HG02798 (cell line): Measurements from ENCODE around the gene DUSP11.
"Not testable (repeated sequence)": the region's sequence is repeated elsewhere in the genome, so short reads cannot be mapped to it uniquely, and the experiment has no call there.

Experiments
- ATAC-seq: cut with Tn5 transposase; IDR thresholded peaks from one replicate; pipeline ENCODE4 v1.9.1; 2021; ENCODE audit warnings: mild to moderate bottlenecking; ENCODE audit not compliant: unreplicated experiment, poor library complexity

Gene DUSP11

DNA sequence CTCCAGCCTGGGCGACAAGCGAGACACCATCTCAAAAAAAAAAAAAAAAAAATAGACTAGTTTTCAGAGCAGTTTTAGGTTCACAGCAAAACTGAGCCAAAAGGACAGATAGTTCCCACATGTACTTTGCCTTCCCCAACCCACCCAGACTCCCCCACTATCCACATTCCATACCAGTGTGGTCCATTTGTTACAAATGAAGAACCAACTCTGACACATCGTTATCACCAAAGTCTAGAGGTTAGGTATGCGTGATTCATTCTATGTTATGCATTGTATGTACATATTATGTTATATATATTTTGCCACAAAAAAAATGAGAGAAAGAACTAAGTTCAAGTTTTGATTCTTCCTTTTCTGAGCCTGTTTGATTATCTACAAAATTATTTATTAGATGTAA, 3.5 kb downstream of the DUSP11 start:
- no peak for ATAC-seq

DNA sequence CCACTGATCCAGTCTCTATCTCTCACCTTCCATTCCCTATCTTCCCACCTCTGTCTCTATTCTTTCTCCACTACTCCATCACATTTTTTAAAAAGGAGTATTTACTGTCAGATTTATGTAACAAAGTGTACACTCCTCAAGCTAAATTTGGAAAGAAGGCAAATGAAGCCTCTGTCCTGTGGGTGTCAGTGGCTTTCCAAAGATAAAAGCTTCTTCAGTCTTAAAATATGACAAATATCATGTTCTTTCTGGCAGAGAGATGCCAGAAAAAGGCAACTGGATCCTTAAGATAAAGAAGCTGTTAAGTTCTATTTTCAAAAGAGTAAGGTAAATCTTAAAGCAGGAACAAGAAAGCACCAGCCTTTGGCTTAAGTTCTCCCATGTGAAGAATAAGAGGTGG, 7.1 kb downstream of the DUSP11 start:
- ATAC-seq, result no peak

DNA sequence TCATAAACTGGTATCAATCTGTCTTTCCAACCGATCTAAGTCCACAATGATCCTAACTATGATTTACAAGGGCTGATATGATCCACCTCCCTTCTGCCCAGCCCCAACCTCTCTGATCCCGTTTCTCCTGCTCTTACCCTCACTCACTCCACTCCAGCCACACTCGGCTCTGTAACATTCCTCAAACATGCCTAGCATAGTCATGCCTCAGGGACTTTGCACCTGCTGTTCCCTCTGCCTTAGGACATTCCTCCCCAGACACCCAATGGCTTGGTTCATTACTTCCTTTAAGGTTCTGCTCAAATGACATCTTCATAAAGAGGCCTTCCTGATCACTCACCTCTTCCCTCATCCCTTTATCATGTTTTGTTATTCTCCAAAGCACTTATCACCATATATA, 9.2 kb downstream of the DUSP11 start:
- no peak for ATAC-seq

DNA sequence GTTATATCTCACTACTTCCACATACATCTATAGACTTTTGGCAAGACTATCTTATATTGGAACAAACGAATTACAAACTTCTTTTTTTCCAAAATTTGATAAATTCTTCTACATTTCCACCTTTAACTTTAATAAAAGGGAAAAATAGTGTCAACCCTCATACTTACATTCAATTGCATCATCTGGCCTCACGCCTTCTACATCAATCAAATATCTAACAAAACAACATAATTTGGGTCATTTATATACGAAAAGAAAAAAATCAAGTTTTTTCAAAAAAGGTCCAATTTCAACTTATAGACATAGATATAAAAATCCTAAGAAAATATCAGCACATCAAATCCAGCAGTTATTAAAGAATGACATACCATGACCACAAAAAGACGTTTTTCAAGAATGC, 12.9 kb downstream of the DUSP11 start:
- ATAC-seq, result no peak

GRCh38 chr2:73766349-73766748, 13.6 kb downstream of the DUSP11 start:
- ATAC-seq, result no peak

DNA sequence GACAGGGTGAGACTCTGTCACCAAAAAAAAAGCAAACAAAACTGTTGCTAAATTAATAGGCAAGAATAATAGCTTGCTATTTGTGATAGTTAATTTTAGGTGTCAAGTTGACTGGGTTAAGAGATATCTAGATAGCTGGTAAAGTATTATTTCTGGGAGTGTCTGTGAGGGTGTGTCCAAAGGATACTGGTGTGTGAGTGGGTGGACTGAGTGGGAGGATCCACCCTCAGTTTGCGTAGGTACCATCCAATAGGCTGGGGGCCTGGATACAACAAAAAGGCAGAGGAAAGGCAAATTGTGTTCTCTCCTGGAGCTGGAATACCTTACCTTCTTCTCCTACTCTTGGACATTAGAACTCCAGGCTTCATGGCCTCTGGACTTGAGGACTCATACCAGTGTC, 15.0 kb downstream of the DUSP11 start:
- ATAC-seq, result no peak

DNA sequence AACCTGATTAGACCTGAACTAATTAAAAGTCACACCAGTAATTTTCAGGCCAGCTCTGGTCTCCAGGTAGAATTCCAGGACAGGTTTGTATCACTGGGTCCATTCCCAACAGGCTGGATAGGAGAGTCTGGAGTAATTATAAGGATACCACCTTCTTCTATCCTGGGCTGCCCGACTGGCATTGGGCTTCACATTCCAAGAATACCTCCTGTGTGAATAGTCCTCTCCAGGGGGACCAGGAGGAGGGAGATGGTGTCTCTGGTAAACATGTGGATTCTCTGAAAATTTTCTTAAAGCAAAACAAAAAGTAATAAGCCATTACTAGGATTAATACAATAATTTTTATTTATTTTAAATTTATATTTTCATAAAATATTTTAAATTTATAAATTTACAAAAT, 17.3 kb downstream of the DUSP11 start:
- ATAC-seq, result no peak

GRCh38 chr2:73759904-73760303, 20.0 kb downstream of the DUSP11 start:
- no peak for ATAC-seq

DNA sequence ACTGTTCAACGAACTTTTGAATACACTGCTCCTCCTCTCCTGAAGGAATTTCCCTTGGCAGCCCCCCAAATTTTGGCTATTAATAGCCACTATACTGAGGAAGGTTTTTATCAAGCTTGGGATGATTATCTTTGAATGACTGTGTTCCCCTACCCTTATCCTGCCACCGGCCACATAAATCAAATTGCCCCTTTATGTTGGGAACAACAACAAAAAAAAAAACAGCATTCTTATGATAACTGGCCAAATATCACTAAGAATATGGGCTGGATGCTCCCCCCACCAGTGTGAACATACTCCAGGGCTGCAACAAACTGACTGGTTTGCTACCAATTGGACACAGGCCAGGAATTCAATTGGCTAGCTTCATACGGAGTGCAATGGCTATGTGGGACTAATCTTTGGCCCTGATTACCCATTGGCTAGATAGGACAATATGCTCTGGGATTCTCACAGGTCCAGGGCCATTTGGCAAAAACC, 20.6 kb downstream of the DUSP11 start:
- ATAC-seq, result no peak

GRCh38 chr2:73754332-73754731, 25.6 kb downstream of the DUSP11 start:
- not testable (repeated sequence) for ATAC-seq

- no peak for ATAC-seq
These were observed 30.6 kb downstream of the DUSP11 start for GRCh38 chr2:73749314-73749713.

GRCh38 chr2:73746877-73747208, 33.1 kb downstream of the DUSP11 start:
- no peak for ATAC-seq

DNA sequence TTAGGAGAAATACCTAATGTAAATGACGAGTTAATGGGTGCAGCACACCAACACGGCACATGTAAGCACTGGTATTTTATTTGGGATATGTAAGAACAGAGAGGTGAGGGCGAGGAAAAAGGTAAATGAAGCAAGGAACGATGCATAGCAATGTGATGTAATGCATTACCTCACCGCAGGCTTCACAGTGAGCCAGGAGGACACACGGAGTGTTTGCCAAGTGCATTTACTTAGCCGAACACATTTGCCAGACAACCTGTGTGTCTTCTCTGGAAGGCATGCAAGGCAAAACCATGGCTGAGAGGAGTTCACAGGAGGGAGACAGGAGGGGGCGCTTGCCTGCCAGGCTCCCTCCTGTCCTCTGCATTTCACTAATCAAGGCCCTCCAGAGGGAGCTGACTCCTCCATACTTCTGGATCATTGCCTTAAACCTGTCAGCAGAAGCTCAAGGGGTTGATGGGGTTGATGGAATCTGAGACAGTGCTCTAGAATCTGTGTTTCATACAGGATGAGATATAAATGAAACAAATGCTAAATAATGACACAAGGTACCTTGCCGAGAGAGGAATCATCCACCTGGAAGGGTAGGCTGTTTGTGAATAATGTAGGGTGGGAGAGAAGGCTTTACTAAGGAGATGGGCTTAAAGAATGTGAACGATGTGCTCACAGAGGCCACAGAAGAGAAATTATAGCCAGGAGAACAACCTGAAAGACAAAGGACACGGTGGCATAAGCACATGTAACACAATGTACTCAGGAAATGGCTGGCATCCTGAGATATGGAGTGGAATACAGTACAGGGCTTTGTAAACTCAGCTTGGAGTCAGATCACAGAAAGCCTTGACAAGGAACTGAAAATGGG, 33.7 kb downstream of the DUSP11 start:
- no peak for ATAC-seq

DNA sequence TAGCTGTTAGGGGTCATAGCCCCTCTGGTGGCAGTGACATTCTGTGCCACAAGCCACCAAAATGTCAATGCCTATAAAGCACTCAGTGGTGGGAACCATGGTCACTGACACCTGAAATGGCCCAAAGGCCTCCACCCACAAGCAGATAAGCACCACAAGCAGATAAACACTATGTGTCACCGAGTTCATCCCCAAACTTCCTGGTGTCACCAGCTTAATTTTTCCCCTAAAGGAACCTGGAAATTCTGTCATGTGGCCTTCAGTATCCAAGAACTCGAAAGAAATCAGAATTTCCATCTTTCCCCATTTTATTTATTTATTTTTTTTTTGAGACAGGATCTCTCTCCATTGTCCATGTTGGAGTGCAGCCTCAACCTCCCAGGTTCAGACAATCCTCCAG, 39.1 kb downstream of the DUSP11 start:
- no peak for ATAC-seq

DNA sequence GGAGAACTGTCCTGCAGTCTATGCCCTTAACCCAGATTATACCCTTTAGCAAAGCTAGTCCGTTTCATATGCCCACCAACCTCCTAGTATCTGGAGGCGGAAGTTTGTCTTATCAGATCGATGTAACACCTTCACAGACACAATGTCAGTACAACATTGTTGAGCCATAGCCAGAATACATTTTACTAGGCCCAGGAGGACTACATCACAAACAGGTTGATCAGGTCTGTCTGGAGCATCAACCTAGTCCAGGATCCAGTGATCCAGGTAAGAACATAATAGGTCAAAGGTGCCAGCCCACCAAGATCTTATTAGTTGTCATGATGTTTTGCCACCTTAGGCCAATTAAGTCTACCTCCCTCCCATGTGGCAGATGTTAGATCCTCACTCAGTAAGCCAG, 40.8 kb downstream of the DUSP11 start:
- no peak for ATAC-seq

- peak; percentile 100 for ATAC-seq
These were observed 42.8 kb downstream of the DUSP11 start, which contains the start of gene TPRKB for GRCh38 chr2:73736855-73737779. TSS of gene TPRKB (minus strand) at chr2:73737345. CDS start at chr2:73734569, 2,776 bp downstream.

DNA sequence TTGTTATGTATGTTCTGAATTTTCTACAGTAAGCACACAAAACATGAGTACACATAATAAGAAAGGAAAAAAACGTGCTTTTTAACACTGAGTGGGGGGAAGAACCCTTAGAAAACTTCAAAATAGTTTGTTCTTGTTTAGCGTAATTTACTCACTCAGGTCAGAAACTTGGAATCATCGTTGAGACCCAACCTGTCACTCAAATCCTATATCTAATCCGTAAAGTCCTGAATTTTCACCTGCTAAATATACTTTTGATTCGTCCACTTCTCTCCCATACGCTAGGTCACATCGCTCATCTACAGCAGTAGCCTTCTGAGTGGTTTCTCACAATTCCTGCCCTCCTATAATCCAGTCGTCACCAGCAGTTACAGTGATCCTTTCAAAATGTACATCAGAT, 43.5 kb downstream of the DUSP11 start:
- no peak for ATAC-seq

- ATAC-seq, result no peak
These were observed 49.1 kb downstream of the DUSP11 start for GRCh38 chr2:73730810-73731209.

DNA sequence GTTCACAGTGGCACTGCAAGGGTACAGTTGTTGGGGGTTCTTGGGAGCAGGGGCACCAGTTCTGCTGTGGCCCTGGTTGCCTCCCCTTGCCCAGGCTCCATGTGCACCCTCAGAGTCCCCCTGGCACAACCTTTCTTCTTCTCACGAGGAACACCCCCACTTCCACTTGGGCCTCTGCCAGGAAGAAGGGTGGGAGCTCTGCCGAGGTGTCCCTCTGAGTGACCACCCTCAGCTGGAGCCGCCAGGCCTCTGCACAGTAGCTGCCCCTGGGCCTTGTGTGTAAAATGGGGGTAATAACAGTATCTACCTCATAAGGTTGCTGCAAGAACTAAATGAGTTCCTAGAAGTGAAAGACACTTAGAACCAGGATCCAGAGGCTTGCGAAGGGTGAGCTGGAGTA, 51.2 kb downstream of the DUSP11 start:
- no peak for ATAC-seq

DNA sequence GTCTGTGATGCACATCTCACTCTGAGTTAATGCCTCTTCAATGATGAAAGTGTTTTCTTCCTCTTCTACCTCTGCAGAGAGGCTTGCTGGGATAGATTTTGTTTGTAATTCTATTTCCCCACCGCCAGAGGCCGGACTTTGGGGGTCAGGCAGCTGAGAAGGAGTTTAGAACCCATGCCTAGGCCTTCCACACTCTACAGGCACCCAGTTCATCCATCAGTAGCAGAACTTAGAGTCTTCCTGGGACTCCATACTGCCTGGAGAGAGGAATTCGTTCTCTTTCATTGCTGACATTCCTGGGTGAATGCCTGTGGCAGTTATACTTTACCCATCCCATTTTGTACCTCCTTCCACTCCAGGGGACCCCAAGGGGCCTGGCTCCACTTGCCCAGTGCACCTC, 51.9 kb downstream of the DUSP11 start:
- no peak for ATAC-seq

DNA sequence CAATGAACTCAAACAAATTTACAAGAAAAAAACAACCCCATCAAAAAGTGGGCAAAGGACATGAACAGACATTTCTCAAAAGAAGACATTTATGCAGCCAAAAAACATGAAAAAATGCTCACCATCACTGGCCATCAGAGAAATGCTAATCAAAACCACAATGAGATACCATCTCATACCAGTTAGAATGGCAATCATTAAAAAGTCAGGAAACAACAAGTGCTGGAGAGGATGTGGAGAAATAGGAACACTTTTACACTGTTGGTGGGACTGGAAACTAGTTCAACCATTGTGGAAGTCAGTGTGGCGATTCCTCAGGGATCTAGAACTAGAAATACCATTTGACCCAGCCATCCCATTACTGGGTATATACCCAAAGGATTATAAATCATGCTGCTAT, 53.2 kb downstream of the DUSP11 start:
- ATAC-seq, result not testable (repeated sequence)
